HepG2 (cell line): ENCODE measurements around the gene BORCS5. TPM values are rescaled to one million over a fixed set of nuclear protein-coding genes. Genes with fewer than 3 reads are reported as not detected.

Source experiments
- BRCA1 ChIP-seq: sonication (generic); formaldehyde crosslinking; IDR thresholded peaks from 2 replicates; pipeline ENCODE4 v1.4.0; 2020; ENCODE audit warnings: missing genetic modification reagents
- CBFB ChIP-seq: sonication (generic); formaldehyde crosslinking; IDR thresholded peaks from 2 replicates; pipeline ENCODE4 v1.4.0; 2020; ENCODE audit warnings: missing genetic modification reagents
- CCDC6 ChIP-seq: sonication (generic); formaldehyde crosslinking; IDR thresholded peaks from 2 replicates; pipeline ENCODE4 v1.8.1; 2022; ENCODE audit warnings: mild to moderate bottlenecking, missing genetic modification reagents, moderate library complexity
- CREB1 ChIP-seq, 2 experiments: fragments of 450-650 bp in 1 of 2; IDR thresholded peaks; 2 replicates each; pipeline ENCODE4 v1.6.1; 2016 to 2017; ENCODE audit warnings: control low read depth in 1 of 2, mild to moderate bottlenecking in 1 of 2, missing compliant biosample characterization in 1 of 2, missing genetic modification characterization in 1 of 2
- DPF2 ChIP-seq: sonication (generic); formaldehyde crosslinking; IDR thresholded peaks from 2 replicates; pipeline ENCODE4 v1.4.0; 2020; ENCODE audit warnings: mild to moderate bottlenecking, low read depth, missing genetic modification reagents, borderline replicate concordance
- EP300 ChIP-seq, 3 experiments: sonication (generic) in 1 of 3; formaldehyde crosslinking in 1 of 3; IDR thresholded peaks; 2 replicates each; pipeline versions ENCODE4 v1.5.1 to v1.6.1; 2011 to 2020; ENCODE audit warnings: low read depth in 2 of 3, low read length in 2 of 3, borderline replicate concordance in 1 of 3, improper control_type of control experiment in 1 of 3, mild to moderate bottlenecking in 1 of 3, missing genetic modification reagents in 1 of 3, moderate library complexity in 1 of 3
- ETV5 ChIP-seq: IDR thresholded peaks from 2 replicates; pipeline ENCODE4 v1.6.1; 2018; ENCODE audit warnings: missing biosample characterization, missing genetic modification reagents, inconsistent platforms, borderline replicate concordance
- IRF2 ChIP-seq: IDR thresholded peaks from 2 replicates; pipeline ENCODE4 v1.6.1; 2018; ENCODE audit warnings: missing genetic modification reagents, missing compliant biosample characterization
- JUNB ChIP-seq: sonication (generic); formaldehyde crosslinking; IDR thresholded peaks from 2 replicates; pipeline ENCODE4 v1.8.0; 2022; ENCODE audit warnings: missing genetic modification reagents, mild to moderate bottlenecking, borderline replicate concordance
- KMT2B ChIP-seq: IDR thresholded peaks from 2 replicates; pipeline ENCODE4 v1.6.1; 2016; ENCODE audit warnings: missing genetic modification reagents, missing compliant biosample characterization
- MYC ChIP-seq: sonication (generic); formaldehyde crosslinking; IDR thresholded peaks from 2 replicates; pipeline ENCODE4 v1.9.0; 2021; ENCODE audit warnings: missing genetic modification reagents, borderline replicate concordance
- NFYB ChIP-seq: sonication (generic); formaldehyde crosslinking; IDR thresholded peaks from 2 replicates; pipeline ENCODE4 v1.4.0; 2020; ENCODE audit warnings: missing genetic modification reagents
- PBX2 ChIP-seq: IDR thresholded peaks from 2 replicates; pipeline ENCODE4 v1.6.1; 2016; ENCODE audit warnings: control low read depth
- POGZ ChIP-seq: sonication (generic); formaldehyde crosslinking; IDR thresholded peaks from 2 replicates; pipeline ENCODE4 v1.4.0; 2020; ENCODE audit warnings: mild to moderate bottlenecking, missing genetic modification reagents
- SAP130 ChIP-seq: IDR thresholded peaks from 2 replicates; pipeline ENCODE4 v1.6.1; 2016; ENCODE audit warnings: low read depth
- SMC3 ChIP-seq: IDR thresholded peaks from 2 replicates; pipeline ENCODE4 v1.6.1; 2011; ENCODE audit warnings: low read length, improper control_type of control experiment
- SOX6 ChIP-seq, 2 experiments: fragments of 450-650 bp in 1 of 2; sonication (generic) in 1 of 2; formaldehyde crosslinking in 1 of 2; IDR thresholded peaks; 2 replicates each; pipeline versions ENCODE4 v1.4.0 to v1.6.1; 2017 to 2020; ENCODE audit warnings: antibody characterized with exemption in 1 of 2, mild to moderate bottlenecking in 1 of 2, missing genetic modification reagents in 1 of 2
- TCF7 ChIP-seq: sonication (generic); IDR thresholded peaks from 2 replicates; pipeline ENCODE4 v1.6.1; 2016; ENCODE audit warnings: antibody characterized with exemption, low read depth
- THRA ChIP-seq: sonication (generic); formaldehyde crosslinking; IDR thresholded peaks from 2 replicates; pipeline ENCODE4 v1.4.0; 2020; ENCODE audit warnings: missing genetic modification reagents, borderline replicate concordance
- ZBTB33 ChIP-seq: sonication (generic); formaldehyde crosslinking; IDR thresholded peaks from 2 replicates; pipeline ENCODE4 v1.4.0; 2020; ENCODE audit warnings: missing genetic modification reagents
- ZBTB43 ChIP-seq: sonication (generic); formaldehyde crosslinking; conservative IDR thresholded peaks from 2 replicates; pipeline ENCODE4 v1.4.0; 2020; ENCODE audit warnings: missing genetic modification reagents
- ZFAT ChIP-seq: sonication (generic); formaldehyde crosslinking; conservative IDR thresholded peaks from 2 replicates; pipeline ENCODE4 v1.8.1; 2023; ENCODE audit warnings: missing genetic modification reagents, inconsistent platforms
- ZMYM3 ChIP-seq: sonication (generic); formaldehyde crosslinking; IDR thresholded peaks from 2 replicates; pipeline ENCODE4 v1.5.1; 2020; ENCODE audit warnings: mild to moderate bottlenecking, missing genetic modification reagents
- ZNF205 ChIP-seq: IDR thresholded peaks from 2 replicates; pipeline ENCODE4 v1.6.1; 2018; ENCODE audit warnings: missing biosample characterization, missing genetic modification reagents
- ZNF792 ChIP-seq: IDR thresholded peaks from 2 replicates; pipeline ENCODE4 v1.6.1; 2016
- polyA plus RNA-seq, 8 experiments: library from polyadenylated mRNA; depleted of rRNA in 3 of 8; stranded (reverse) in 7 of 8; unstranded in 1 of 8; fragments of >200 nt; fragmentation: Illumina TruSeq in 4 of 8; extraction: Trizol in 4 of 8; gene quantifications; 2 replicates each; pipeline versions ENCODE4 v1.2.1 to v1.2.3, GENCODE V29; 2011 to 2016; ENCODE audit warnings: low read depth in 4 of 8, missing spikeins in 1 of 8, mixed read lengths in 1 of 8; ENCODE audit not compliant: insufficient read depth in 1 of 8
- total RNA-seq, 5 experiments: library from RNA; depleted of rRNA; stranded (reverse); fragments of >200 nt; fragmentation: Illumina TruSeq; extraction: Trizol; gene quantifications; 2 replicates each; pipeline ENCODE4 v1.2.3, GENCODE V29; 2016; ENCODE audit warnings: low read depth in 1 of 5

The BORCS5 gene
- total and polyA plus RNA-seq, 2 of the 13 experiments (the other 11 are each of a cell fraction or from before 2014, with no cell fraction given), result 3.9 to 4.7 TPM

GRCh38 chr12:12439636-12440035 is 82.8 kb downstream of the BORCS5 start (continued):
- TF ChIP-seq ZBTB43 (CRISPR knock-in tag) (0 out of 2 replicates have a peak, but pooled peaks have one; percentile 39), CREB1 (IDR thresholded peaks at IDR 0.05) (0 out of 2 replicates have a peak, but pooled peaks have one; percentile 9), CREB1 (CRISPR knock-in tag; IDR thresholded peaks at IDR 0.05) (peak; percentile 70), ZNF792 (CRISPR knock-in tag) (peak; percentile 29; the same call in 1 of the 2 replicates), SOX6 (IDR thresholded peaks at IDR 0.05) (no peak), SOX6 (CRISPR knock-in tag; IDR thresholded peaks at IDR 0.05) (peak; percentile 69), JUNB (CRISPR knock-in tag) (peak; percentile 74; the same call in 1 of the 2 replicates), SMC3 (no peak), SAP130 (peak; percentile 50), POGZ (peak; percentile 66; the same call in 1 of the 2 replicates), ZBTB33 (CRISPR knock-in tag) (peak; percentile 31; the same call in 1 of the 2 replicates), ZNF205 (peak; percentile 59), MYC (CRISPR knock-in tag) (peak; percentile 57; the same call in 1 of the 2 replicates), BRCA1 (CRISPR knock-in tag) (no peak), ZFAT (no peak), CBFB (CRISPR knock-in tag) (0 out of 2 replicates have a peak, but pooled peaks have one; percentile 16), TCF7 (peak; percentile 76), ZMYM3 (CRISPR knock-in tag) (no peak), THRA (CRISPR knock-in tag) (peak; percentile 33; the same call in 1 of the 2 replicates), KMT2B (CRISPR knock-in tag) (peak; percentile 51; the same call in 1 of the 2 replicates), DPF2 (peak; percentile 27; the same call in 1 of the 2 replicates), NFYB (peak; percentile 52; the same call in 1 of the 2 replicates), EP300 (IDR thresholded peaks at IDR 0.05; ENCODE audit: low read depth in 2 of 2, low read length in 2 of 2) (peak in 1 of 2 experiments; percentile 90; a peak in 2 of 4 replicates), EP300 (CRISPR knock-in tag; IDR thresholded peaks at IDR 0.05; ENCODE audit: borderline replicate concordance) (peak; percentile 89), CCDC6 (CRISPR knock-in tag) (no peak), IRF2 (CRISPR knock-in tag) (peak; percentile 32; the same call in 1 of the 2 replicates), ETV5 (peak; percentile 91), PBX2 (CRISPR knock-in tag) (peak; percentile 59; the same call in 1 of the 2 replicates)
